Neural crest cell (in vitro differentiated cells): Measurements from ENCODE around the gene RWDD3. TPM values are rescaled to one million over a fixed set of nuclear protein-coding genes. Genes with fewer than 3 reads are reported as not detected.
A peak's percentile ranks its signal among the peaks of the same experiment; 100 is the strongest.

Experiments used
- DNase-seq: peaks from one replicate; pipeline ENCODE4 v3.0.0; 2021; ENCODE audit warnings: low read depth, mixed read lengths, low spot score
- H3K27ac Mint-ChIP-seq: one replicate; pipeline ENCODE4 v1.8.0; 2021; ENCODE audit warnings: mild to moderate bottlenecking, mixed read lengths; ENCODE audit not compliant: unreplicated experiment
- H3K27me3 Mint-ChIP-seq: 2 replicates; pipeline ENCODE4 v1.8.0; 2021; ENCODE audit warnings: low read depth, mild to moderate bottlenecking, mixed read lengths
- H3K36me3 Mint-ChIP-seq: 2 replicates; pipeline ENCODE4 v1.8.0; 2021; ENCODE audit warnings: low read depth, mild to moderate bottlenecking, mixed read lengths
- H3K4me1 Mint-ChIP-seq: 2 replicates; pipeline ENCODE4 v1.8.0; 2021; ENCODE audit warnings: mixed read lengths
- H3K4me3 Mint-ChIP-seq: one replicate; pipeline ENCODE4 v1.8.0; 2021; ENCODE audit warnings: mild to moderate bottlenecking, mixed read lengths
- H3K9me3 Mint-ChIP-seq: 2 replicates; pipeline ENCODE4 v1.8.0; 2021; ENCODE audit warnings: mixed read lengths
- total RNA-seq: library from RNA; stranded (reverse); gene quantifications from 2 replicates; pipeline ENCODE4 v1.2.1, GENCODE V29; 2021
- TF ChIP-seq, protein P1 (sequence below): fragments of 200-600 bp; sonication (generic); conservative IDR thresholded peaks from 2 replicates; pipeline ENCODE4 v1.5.0; 2021; ENCODE audit warnings: antibody characterized with exemption, mild to moderate bottlenecking

Gene RWDD3
- total RNA-seq, 1 donor from 2014 or later, result 18.9 TPM

DNA sequence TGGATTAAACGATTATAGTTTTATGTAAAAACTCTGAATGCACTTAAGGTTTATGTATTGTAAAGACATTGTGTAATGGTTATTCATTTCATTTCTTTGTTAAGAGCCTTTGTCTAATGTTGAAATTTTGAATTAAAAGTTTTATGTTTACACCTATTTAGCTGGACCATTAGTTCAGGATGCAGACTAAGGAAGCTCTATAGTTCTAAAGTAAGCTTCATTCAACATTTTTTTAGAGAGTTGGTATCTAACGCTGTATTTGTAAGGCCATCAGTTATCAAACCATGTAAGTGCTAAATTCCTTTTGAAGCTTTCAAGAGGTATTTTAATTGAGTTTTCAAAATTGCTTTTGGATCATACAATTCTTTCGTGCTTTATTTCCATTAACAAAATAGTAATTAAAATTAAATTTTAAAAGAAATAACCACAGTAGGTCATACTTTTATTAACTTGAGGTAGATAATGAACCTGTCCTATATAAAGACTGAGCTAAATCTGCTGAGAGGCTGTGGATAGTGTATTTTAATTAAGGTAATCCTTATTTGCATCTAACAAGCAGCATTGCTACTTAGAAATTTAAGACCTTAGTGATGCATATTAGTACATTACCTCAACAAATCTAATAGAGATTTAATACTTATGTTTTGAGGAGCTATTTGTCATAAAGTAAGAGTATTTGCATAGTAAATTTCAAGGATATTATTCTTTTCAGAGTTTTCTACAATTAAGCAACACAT lies 47.9 kb downstream of the RWDD3 start:
- no peaks in the 10 kb centered on the region for H3K4me1 Mint-ChIP-seq
- DNase-seq, result no peak
- no peaks in the 10 kb centered on the region for H3K27me3 Mint-ChIP-seq
- H3K9me3 Mint-ChIP-seq, result no peaks in the 10 kb centered on the region
- no peak overlapping the region for H3K4me3 Mint-ChIP-seq
- no peak overlapping the region for H3K27ac Mint-ChIP-seq
- TF ChIP-seq, protein P1, sequence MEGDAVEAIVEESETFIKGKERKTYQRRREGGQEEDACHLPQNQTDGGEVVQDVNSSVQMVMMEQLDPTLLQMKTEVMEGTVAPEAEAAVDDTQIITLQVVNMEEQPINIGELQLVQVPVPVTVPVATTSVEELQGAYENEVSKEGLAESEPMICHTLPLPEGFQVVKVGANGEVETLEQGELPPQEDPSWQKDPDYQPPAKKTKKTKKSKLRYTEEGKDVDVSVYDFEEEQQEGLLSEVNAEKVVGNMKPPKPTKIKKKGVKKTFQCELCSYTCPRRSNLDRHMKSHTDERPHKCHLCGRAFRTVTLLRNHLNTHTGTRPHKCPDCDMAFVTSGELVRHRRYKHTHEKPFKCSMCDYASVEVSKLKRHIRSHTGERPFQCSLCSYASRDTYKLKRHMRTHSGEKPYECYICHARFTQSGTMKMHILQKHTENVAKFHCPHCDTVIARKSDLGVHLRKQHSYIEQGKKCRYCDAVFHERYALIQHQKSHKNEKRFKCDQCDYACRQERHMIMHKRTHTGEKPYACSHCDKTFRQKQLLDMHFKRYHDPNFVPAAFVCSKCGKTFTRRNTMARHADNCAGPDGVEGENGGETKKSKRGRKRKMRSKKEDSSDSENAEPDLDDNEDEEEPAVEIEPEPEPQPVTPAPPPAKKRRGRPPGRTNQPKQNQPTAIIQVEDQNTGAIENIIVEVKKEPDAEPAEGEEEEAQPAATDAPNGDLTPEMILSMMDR, result no peak
- no peaks in the 10 kb centered on the region for H3K36me3 Mint-ChIP-seq

- Mint-ChIP-seq H3K4me1 (no peaks in the 10 kb centered on the region), H3K36me3 (no peaks in the 10 kb centered on the region), H3K27me3 (no peaks in the 10 kb centered on the region), H3K9me3 (no peaks in the 10 kb centered on the region), H3K27ac (no peak overlapping the region), H3K4me3 (no peak overlapping the region)
- TF ChIP-seq, protein P1, result no peak
- DNase-seq, result no peak
Observed at GRCh38 chr1:95282518-95282895, 48.5 kb downstream of the RWDD3 start.

GRCh38 chr1:95284420-95284819 lies 50.4 kb downstream of the RWDD3 start:
- no peaks in the 10 kb centered on the region for H3K9me3 Mint-ChIP-seq
- H3K4me1 Mint-ChIP-seq, result no peaks in the 10 kb centered on the region
- TF ChIP-seq, protein P1, result no peak
- DNase-seq, result no peak
- H3K27me3 Mint-ChIP-seq, result no peaks in the 10 kb centered on the region
- no peak overlapping the region for H3K4me3 Mint-ChIP-seq
- no peaks in the 10 kb centered on the region for H3K36me3 Mint-ChIP-seq
- H3K27ac Mint-ChIP-seq, result no peak overlapping the region

GRCh38 chr1:95286479-95286878 lies 52.5 kb downstream of the RWDD3 start:
- Mint-ChIP-seq H3K27me3 (no peaks in the 10 kb centered on the region), H3K4me1 (no peaks in the 10 kb centered on the region), H3K9me3 (no peaks in the 10 kb centered on the region), H3K4me3 (no peak overlapping the region), H3K36me3 (no peaks in the 10 kb centered on the region), H3K27ac (no peak overlapping the region)
- no peak for DNase-seq
- TF ChIP-seq, protein P1, result no peak

DNA sequence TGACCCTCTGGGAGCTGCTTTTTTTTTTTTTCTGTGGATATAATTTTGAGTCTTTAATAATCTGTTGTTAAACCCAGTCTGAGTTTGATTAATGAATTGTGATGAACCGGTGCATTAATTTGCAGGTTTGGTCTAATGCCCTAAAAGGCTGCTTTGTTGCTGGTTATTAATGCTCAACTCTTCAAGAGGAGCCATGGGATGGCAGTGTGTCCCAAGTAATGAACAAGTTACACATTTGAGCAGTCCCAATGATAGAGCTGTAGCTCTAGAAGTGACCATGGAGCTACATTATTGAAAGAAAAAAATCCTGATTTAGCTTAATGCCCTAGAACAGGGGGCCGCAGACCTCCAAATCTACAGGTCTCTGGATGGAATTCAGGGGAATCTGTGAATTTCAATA lies 53.1 kb downstream of the RWDD3 start:
- Mint-ChIP-seq H3K27me3 (no peaks in the 10 kb centered on the region), H3K4me3 (no peak overlapping the region), H3K27ac (no peak overlapping the region), H3K4me1 (no peaks in the 10 kb centered on the region), H3K9me3 (no peaks in the 10 kb centered on the region), H3K36me3 (no peaks in the 10 kb centered on the region)
- TF ChIP-seq, protein P1, result peak; percentile 50
- no peak for DNase-seq
